Caco-2 (cell line): ENCODE measurements around the gene ZNF771. TPM values are rescaled to one million over a fixed set of nuclear protein-coding genes. Genes with fewer than 3 reads are reported as not detected.

ENCODE experiments used
- BruUV-seq: library from RNA; stranded (reverse); fragments of 400-500 nt; replicated peaks from 2 replicates; lab custom pipeline; 2021; lab: Mats Ljungman, UMichigan
- CTCF ChIA-PET: fragments of 300-600 bp; sonication (Branson Sonifier 250); formaldehyde crosslinking; loops from one replicate; lab custom pipeline; 2022; ENCODE audit warnings: antibody characterized with exemption; lab: Charles Lee
- POLR2A ChIA-PET: fragments of 300-600 bp; sonication (Branson Sonifier 250); formaldehyde crosslinking; loops from one replicate; lab custom pipeline; 2022; ENCODE audit warnings: antibody characterized with exemption; lab: Charles Lee
- DNase-seq, 2 experiments: peaks; one replicate each; pipeline versions ENCODE4 v3.0.0 to v3.0.0-alpha.2; 2020 to 2022
- H3K27me3 ChIP-seq: replicated peaks from 2 replicates; pipeline ENCODE4 v1.6.0; 2011; ENCODE audit warnings: low read length; ENCODE audit not compliant: control insufficient read depth, insufficient read depth
- H3K36me3 ChIP-seq: 2 replicates; pipeline ENCODE4 v1.5.1; 2011; ENCODE audit warnings: low read length; ENCODE audit not compliant: control insufficient read depth, insufficient read depth
- H3K4me1 ChIP-seq: fragments of 250-450 bp; sonication (Bioruptor Pico); 2 replicates; pipeline ENCODE4 v1.5.1; 2020; ENCODE audit warnings: mild to moderate bottlenecking
- H3K4me3 ChIP-seq: 2 replicates; pipeline ENCODE4 v1.5.1; 2011; ENCODE audit warnings: low read depth, mild to moderate bottlenecking, control low read depth, low read length
- H3K9me3 ChIP-seq: fragments of 250-450 bp; sonication (Bioruptor Pico); 2 replicates; pipeline ENCODE4 v1.5.1; 2020; ENCODE audit warnings: mild to moderate bottlenecking, moderate library complexity
- H3K27ac Mint-ChIP-seq: one replicate; pipeline ENCODE4 v1.8.0; 2022; ENCODE audit warnings: mixed read lengths; ENCODE audit not compliant: unreplicated experiment
- H3K27me3 Mint-ChIP-seq: one replicate; pipeline ENCODE4 v1.8.0; 2022; ENCODE audit warnings: mixed read lengths; ENCODE audit not compliant: insufficient read depth, unreplicated experiment
- H3K36me3 Mint-ChIP-seq: one replicate; pipeline ENCODE4 v1.8.0; 2022; ENCODE audit warnings: mild to moderate bottlenecking, mixed read lengths; ENCODE audit not compliant: insufficient read depth, unreplicated experiment
- H3K4me1 Mint-ChIP-seq: one replicate; pipeline ENCODE4 v1.8.0; 2022; ENCODE audit warnings: low read depth, mixed read lengths; ENCODE audit not compliant: unreplicated experiment
- H3K4me3 Mint-ChIP-seq: one replicate; pipeline ENCODE4 v1.8.0; 2022; ENCODE audit warnings: mild to moderate bottlenecking, moderate library complexity, mixed read lengths; ENCODE audit not compliant: unreplicated experiment
- H3K9me3 Mint-ChIP-seq: one replicate; pipeline ENCODE4 v1.8.0; 2022; ENCODE audit warnings: mixed read lengths; ENCODE audit not compliant: unreplicated experiment
- CTCF ChIP-seq, 2 experiments: fragments of 200-600 bp in 1 of 2; IDR thresholded peaks; 1 replicate in 1 of 2; 2 replicates in 1 of 2; pipeline versions ENCODE4 v1.5.1 to v1.8.0; 2011 to 2022; ENCODE audit warnings: antibody characterized with exemption in 1 of 2, control low read depth in 1 of 2, inconsistent platforms in 1 of 2, low read depth in 1 of 2, low read length in 1 of 2, mild to moderate bottlenecking in 1 of 2, moderate library complexity in 1 of 2; ENCODE audit not compliant: insufficient read depth in 1 of 2, severe bottlenecking in 1 of 2, unreplicated experiment in 1 of 2
- intact Hi-C: fragments of 100-400 bp; cut with micrococcal nuclease; formaldehyde crosslinking; loops from one replicate; pipeline ENCODE4 v1.10.0; 2022; ENCODE audit not compliant: unreplicated experiment
- total RNA-seq: library from RNA; stranded (reverse); gene quantifications from 2 replicates; pipeline ENCODE4 v1.2.3, GENCODE V29; 2022

Gene ZNF771
- total RNA-seq, 1 experiment from 2014 or later, result 5.8 TPM

- no peak overlapping the region for H3K27ac Mint-ChIP-seq
- intact Hi-C loops, result no loop called here
- BruUV-seq, result TSS peak; percentile 62
- H3K36me3 Mint-ChIP-seq, result peaks cover 31% of the 10 kb centered on the region
- Histone ChIP-seq H3K4me3 (peak overlapping the region; percentile 67), H3K4me1 (peaks cover 16% of the 10 kb centered on the region), H3K27me3 (no peaks in the 10 kb centered on the region), H3K9me3 (no peaks in the 10 kb centered on the region), H3K36me3 (no peaks in the 10 kb centered on the region; the same call in 1 of the 2 replicates)
- H3K9me3 Mint-ChIP-seq, result no peaks in the 10 kb centered on the region
- no peaks in the 10 kb centered on the region for H3K27me3 Mint-ChIP-seq
- POLR2A ChIA-PET, result interaction anchor here (0.6 to 1.5 kb wide), 17 partner anchors 11 to 340 kb away, joined by 3 to 27 read pairs (median 5); partner anchors contain the start of genes FBRS, PHKG2, PRR14 and TBC1D10B
- no peak overlapping the region for H3K4me3 Mint-ChIP-seq
- no peak for TF ChIP-seq CTCF (IDR thresholded peaks at IDR 0.05; ENCODE audit: insufficient read depth in 1 of 2, low read depth in 1 of 2, low read length in 1 of 2, severe bottlenecking in 1 of 2, unreplicated experiment in 1 of 2)
- CTCF ChIA-PET, result interaction anchor here (0.6 to 2.0 kb wide), 44 partner anchors 9 to 338 kb away, joined by 3 to 49 read pairs (median 5); partner anchors contain the start of genes CD2BP2, FBRS, SEPHS2 and TBC1D10B
- no peak for DNase-seq
- no peaks in the 10 kb centered on the region for H3K4me1 Mint-ChIP-seq
Observed at GRCh38 chr16:30429418-30429677, 21.9 kb downstream of the ZNF771 start.

GRCh38 chr16:30429678-30430427, 22.4 kb downstream of the ZNF771 start, which contains the start of gene DCTPP1:
TSS of gene DCTPP1 (minus strand) at chr16:30430030. CDS start at chr16:30429980, 50 bp downstream.
- no peaks in the 10 kb centered on the region; the same call in 1 of the 2 replicates for H3K36me3 ChIP-seq
- ChIA-PET POLR2A (interaction anchor here (0.6 to 1.5 kb wide), 18 partner anchors 12 to 341 kb away, joined by 3 to 27 read pairs (median 5); partner anchors contain the start of genes FBRS, PHKG2, PRR14 and TBC1D10B), CTCF (interaction anchor here (0.6 to 2.0 kb wide), 45 partner anchors 9 to 338 kb away, joined by 3 to 49 read pairs (median 5); partner anchors contain the start of genes CD2BP2, FBRS, SEPHS2 and TBC1D10B)
- DNase-seq, result peak; percentile 94 to 98
- Mint-ChIP-seq H3K4me3 (no peak within 1 kb of the TSS), H3K4me1 (no peaks in the 10 kb centered on the region), H3K9me3 (no peaks in the 10 kb centered on the region), H3K27ac (no peak within 1 kb of the TSS), H3K27me3 (no peaks in the 10 kb centered on the region), H3K36me3 (peaks cover 26% of the 10 kb centered on the region)
- BruUV-seq, result no TSS peak
- TF ChIP-seq CTCF (IDR thresholded peaks at IDR 0.05; ENCODE audit: insufficient read depth in 1 of 2, low read depth in 1 of 2, low read length in 1 of 2, severe bottlenecking in 1 of 2, unreplicated experiment in 1 of 2), result peak; percentile 79 to 81
- peaks cover 16% of the 10 kb centered on the region for H3K4me1 ChIP-seq
- no peaks in the 10 kb centered on the region for H3K9me3 ChIP-seq
- H3K4me3 ChIP-seq, result peak within 1 kb of the TSS; percentile 67
- H3K27me3 ChIP-seq, result no peaks in the 10 kb centered on the region
- intact Hi-C loops, result loop anchor here (1.0 to 2.0 kb wide), 6 partner anchors 97 to 228 kb away; partner anchors contain the start of genes FBRS, ZNF688 and ZNF768

- intact Hi-C loops, result loop anchor here (1.0 to 2.0 kb wide), 6 partner anchors 96 to 228 kb away; partner anchors contain the start of genes FBRS, ZNF688 and ZNF768
- no peak overlapping the region for H3K4me3 Mint-ChIP-seq
- TSS peak; percentile 59 for BruUV-seq
- no peaks in the 10 kb centered on the region for H3K9me3 ChIP-seq
- no peaks in the 10 kb centered on the region for H3K27me3 ChIP-seq
- no peaks in the 10 kb centered on the region; the same call in 1 of the 2 replicates for H3K36me3 ChIP-seq
- DNase-seq, result peak in 1 of 2 experiments; percentile 77
- peaks cover 21% of the 10 kb centered on the region for H3K36me3 Mint-ChIP-seq
- no peaks in the 10 kb centered on the region for H3K9me3 Mint-ChIP-seq
- ChIA-PET CTCF (interaction anchor here (0.6 to 2.0 kb wide), 31 partner anchors 10 to 339 kb away, joined by 3 to 49 read pairs (median 6); partner anchors contain the start of genes SEPHS2, TBC1D10B, TBX6 and ZNF48), POLR2A (interaction anchor here (0.6 to 1.5 kb wide), 14 partner anchors 13 to 228 kb away, joined by 3 to 27 read pairs (median 6); partner anchors contain the start of genes FBRS, PRR14, TBC1D10B and ZNF48)
- peak in 1 of 2 experiments; percentile 49 for TF ChIP-seq CTCF (IDR thresholded peaks at IDR 0.05; ENCODE audit: insufficient read depth in 1 of 2, low read depth in 1 of 2, low read length in 1 of 2, severe bottlenecking in 1 of 2, unreplicated experiment in 1 of 2)
- peaks cover 16% of the 10 kb centered on the region for H3K4me1 ChIP-seq
- no peaks in the 10 kb centered on the region for H3K27me3 Mint-ChIP-seq
- H3K4me1 Mint-ChIP-seq, result no peaks in the 10 kb centered on the region
- H3K27ac Mint-ChIP-seq, result no peak overlapping the region
- peak overlapping the region; percentile 22; the same call in 1 of the 2 replicates for H3K4me3 ChIP-seq
Observed at GRCh38 chr16:30430428-30430970, 23.1 kb downstream of the ZNF771 start.
